HL-60/S4 treated with retinoic acid at 250 ng/mL for 4 days and 3 days (cell line): Measurements from ENCODE around the gene LKAAEAR1.
"Not testable (repeated sequence)": the region's sequence is repeated elsewhere in the genome, so short reads cannot be mapped to it uniquely, and the experiment has no call there.

Experiments used
- in situ Hi-C: fragments of 300-500 bp; cut with MboI; formaldehyde crosslinking; loops from 2 replicates; pipeline ENCODE4 v1.7.0; 2022; ENCODE audit warnings: low sequenced_read_pairs

LKAAEAR1 gene

DNA sequence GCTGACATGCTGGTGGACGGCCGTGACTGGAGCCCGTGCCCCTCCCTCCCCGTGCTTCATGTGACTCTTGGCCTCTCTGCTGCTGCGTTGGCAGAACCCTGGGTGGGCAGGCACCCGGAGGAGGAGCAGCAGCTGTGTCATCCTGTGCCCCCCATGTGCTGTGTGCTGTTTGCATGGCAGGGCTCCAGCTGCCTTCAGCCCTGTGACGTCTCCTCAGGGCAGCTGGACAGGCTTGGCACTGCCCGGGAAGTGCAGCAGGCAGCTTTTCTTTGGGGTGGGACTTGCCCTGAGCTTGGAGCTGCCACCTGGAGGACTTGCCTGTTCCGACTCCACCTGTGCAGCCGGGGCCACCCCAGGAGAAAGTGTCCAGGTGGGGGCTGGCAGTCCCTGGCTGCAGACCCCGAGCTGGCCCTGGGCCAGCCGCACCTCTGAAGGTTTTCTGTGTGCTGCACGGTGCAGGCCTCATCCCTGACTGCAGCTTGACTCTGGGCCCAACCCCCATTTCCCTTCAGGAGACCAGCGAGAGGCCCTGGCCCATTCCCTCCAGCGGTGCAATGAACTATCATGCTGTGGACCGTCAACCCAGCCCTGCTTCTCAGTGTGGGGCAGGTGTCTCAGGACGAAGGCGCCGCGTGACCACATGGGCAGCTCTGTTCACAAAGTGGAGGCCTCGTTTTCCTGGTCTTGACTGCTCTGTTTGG, 15.0 kb upstream of the LKAAEAR1 start:
- in situ Hi-C loops = no loop called here

DNA sequence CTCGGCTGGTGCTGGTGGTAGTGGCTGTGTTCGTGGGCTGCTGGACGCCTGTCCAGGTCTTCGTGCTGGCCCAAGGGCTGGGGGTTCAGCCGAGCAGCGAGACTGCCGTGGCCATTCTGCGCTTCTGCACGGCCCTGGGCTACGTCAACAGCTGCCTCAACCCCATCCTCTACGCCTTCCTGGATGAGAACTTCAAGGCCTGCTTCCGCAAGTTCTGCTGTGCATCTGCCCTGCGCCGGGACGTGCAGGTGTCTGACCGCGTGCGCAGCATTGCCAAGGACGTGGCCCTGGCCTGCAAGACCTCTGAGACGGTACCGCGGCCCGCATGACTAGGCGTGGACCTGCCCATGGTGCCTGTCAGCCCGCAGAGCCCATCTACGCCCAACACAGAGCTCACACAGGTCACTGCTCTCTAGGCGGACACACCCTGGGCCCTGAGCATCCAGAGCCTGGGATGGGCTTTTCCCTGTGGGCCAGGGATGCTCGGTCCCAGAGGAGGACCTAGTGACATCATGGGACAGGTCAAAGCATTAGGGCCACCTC, 14.3 kb upstream of the LKAAEAR1 start:
- in situ Hi-C loops = no loop called here

DNA sequence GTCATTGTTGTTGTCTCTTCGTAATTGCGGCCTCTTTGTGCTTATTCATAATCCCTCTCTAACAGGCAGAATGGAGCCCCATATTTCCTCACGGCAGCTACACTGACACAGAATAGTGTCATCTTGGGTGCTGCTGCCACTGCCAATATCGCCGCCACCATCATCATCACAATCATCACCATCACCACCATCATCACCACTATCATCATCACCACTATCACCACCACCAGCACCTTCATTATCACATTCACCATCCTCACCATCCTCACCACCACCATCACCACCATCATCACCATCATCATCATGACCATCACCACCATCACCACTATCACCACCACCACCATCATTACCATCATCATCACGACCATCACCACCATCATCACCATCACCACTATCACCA, 12.3 kb upstream of the LKAAEAR1 start:
- in situ Hi-C loops = no loop called here

DNA sequence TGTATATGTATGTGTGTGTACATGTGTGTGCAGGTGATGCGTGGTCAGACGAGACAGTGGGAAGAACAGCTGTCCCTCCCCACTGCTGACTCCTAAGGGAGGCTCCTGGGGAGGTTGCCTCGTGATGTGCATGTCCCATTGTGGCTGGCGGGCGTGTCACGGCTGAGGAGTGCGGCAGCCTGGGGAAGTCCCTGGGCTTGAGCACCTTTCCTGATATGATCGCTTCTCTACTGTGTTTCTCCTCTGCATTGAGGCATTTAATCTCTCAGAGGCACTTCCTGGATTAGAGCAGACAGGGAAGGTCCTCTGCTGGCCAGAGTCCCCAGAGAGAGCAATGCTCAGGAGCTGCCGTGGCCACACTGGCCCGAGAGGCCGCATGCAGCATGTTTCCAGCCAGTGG, 11.7 kb upstream of the LKAAEAR1 start:
- in situ Hi-C loops = no loop called here

DNA sequence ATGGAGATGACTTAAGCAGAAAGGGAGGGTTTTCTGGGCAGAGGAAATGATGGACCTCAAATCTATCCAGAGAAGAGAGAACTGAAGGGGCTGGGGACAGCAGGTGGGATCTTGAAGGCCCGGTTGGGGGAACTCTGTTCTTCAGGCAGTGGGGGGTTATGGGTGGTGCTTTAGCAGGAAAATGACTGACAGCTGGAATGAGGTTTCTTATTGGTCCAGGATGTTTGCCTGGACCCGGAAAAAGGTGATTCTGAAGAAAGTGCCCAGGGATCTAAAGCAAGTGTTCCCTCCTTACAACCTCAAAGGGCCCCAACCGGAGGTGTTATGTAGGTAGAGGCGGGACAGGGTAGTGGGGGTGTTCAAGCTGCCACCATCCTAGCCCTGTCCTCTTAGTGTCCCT, 11.3 kb upstream of the LKAAEAR1 start:
- in situ Hi-C loops = no loop called here

DNA sequence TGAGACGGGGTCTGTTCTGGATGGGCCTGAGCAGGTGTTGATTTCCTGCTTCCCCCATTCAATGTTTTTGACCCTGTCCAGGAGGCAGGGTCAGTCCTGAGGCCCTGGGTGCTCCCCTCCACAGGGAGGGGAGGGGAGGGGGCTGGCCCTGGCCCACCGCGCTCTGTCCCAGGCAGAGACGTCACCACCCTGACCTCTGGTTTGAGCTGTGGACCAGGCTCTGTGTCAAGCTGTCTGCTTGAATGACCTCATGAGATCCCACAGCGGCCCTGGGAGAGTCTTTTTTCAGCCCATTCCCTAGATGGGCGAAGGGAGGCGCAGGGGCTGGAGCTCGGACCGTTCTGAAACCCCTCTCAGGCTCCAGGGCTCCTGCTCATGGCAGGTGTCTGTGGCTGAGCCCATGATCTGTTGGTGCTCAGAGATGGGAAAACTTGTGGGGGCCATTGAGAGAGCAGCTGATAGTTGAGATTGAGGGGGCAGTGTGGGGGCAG, 8.9 kb upstream of the LKAAEAR1 start:
- in situ Hi-C loops = no loop called here

DNA sequence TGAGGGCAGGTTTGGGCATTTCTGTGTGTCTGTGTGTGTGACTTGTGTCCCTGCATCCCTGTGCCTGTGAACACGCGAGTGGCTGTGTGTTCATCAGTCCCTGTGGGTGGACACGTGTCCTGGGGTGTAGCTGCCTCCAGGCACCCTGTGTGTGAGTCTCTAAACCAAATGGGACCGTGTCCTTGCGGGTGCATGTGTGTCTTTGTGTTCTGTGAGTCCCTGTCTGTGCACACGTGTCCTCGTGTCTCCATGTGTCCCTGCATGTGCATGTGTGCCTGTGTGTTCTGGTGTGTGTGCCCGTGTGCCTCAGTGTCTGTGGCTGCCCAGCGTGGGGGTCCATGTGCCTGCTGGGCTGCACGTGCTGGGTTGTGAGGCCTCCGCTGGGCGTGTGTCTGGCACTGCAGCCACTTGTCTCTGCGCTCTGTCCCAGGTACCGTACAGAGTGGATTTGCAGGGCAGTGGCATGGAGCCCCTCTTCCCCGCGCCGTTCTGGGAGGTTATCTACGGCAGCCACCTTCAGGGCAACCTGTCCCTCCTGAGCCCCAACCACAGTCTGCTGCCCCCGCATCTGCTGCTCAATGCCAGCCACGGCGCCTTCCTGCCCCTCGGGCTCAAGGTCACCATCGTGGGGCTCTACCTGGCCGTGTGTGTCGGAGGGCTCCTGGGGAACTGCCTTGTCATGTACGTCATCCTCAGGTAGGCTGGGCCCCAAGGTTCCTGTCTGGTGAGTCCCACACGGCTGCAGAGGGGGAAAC, 8.2 kb upstream of the LKAAEAR1 start:
- in situ Hi-C loops = no loop called here

DNA sequence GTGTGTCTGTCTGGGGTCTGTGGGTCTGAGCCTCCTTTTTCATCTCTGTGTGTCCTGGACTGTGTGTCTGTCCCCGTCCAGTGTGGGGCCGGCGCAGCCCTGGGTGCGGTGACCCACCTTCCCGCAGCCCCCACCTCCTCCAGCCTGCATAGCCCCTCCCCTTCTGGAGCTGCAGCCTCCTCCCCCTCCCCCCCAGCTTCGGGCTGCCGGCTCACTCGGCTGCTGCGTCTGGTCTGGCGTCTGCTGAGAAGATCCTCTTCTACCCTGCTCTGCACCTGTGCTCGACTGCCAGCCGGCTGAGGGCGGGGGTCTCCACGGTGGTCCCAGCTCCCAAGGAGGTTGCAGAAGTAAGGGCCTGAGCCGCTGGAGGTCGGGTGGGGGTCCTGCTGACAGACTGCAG, 7.6 kb upstream of the LKAAEAR1 start:
- in situ Hi-C loops = no loop called here

DNA sequence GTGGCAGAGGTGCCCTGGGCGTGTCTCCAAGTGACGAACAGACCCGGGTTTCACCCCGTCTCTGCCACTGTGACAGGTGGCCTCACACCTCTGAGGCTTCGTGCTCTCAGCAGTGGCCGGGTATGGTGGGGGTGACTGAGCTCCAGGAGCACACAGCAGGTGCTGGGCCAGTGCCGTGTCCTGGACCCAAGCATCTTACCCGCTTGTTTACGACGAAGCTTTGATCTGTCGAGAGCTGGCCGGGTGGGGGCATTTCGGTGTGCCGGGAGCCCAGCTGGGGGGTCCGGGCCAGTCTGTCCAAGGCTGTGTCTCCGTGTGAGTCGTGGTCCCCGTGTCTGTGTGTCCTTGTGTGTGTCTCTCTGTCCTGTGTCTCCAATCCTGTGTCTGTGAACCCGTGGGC, 7.1 kb upstream of the LKAAEAR1 start:
- in situ Hi-C loops = no loop called here

DNA sequence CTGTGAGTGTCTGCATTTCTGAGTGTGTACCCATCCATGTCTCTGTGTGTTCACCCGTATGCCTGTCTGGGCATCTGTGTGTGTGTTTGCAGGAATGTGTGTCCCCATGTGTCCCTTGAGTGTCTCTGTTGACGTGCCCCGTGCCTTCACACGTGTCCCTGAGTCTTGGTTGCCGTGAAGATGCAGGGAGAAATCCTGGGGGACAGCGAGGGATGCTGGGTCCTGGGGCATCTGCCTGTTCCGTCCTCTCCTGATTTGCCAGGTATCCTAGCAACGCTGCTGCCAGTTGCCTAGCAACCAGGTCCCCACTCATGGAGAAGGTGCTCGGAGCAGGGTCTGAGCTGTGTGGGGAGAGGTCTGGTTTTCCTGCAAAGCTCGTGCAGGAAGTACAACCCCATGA, 6.0 kb upstream of the LKAAEAR1 start:
- in situ Hi-C loops = no loop called here

DNA sequence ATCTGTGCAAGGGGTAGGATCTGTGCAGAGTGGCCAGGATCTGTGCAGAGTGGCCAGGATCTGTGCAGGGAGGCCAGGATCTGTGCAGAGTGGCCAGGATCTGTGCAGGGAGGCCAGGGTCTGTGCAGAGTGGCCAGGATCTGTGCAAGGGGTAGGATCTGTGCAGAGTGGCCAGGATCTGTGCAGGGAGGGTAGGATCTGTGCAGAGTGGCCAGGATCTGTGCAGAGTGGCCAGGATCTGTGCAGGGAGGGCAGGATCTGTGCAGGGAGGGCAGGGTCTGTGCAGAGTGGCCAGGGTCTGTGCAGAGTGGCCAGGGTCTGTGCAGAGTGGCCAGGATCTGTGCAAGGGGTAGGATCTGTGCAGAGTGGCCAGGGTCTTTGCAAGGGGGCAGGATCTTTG, 4.4 kb upstream of the LKAAEAR1 start:
- in situ Hi-C loops = not testable (repeated sequence)

DNA sequence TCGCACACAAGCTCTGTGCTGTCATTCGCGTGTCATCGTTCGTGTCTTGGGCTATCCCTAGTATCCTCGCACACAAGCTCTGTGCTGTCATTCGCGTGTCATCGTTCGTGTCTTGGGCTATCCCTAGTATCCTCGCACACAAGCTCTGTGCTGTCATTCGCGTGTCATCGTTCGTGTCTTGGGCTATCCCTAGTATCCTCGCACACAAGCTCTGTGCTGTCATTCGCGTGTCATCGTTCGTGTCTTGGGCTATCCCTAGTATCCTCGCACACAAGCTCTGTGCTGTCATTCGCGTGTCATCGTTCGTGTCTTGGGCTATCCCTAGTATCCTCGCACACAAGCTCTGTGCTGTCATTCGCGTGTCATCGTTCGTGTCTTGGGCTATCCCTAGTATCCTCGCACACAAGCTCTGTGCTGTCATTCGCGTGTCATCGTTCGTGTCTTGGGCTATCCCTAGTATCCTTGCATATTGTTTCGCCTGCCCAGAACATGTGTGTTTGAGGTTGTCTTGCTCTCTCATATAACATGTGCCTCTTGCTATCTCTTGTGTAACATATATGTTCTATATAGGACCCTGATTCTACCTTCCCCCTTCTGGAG, 3.1 kb upstream of the LKAAEAR1 start:
- in situ Hi-C loops = not testable (repeated sequence)

DNA sequence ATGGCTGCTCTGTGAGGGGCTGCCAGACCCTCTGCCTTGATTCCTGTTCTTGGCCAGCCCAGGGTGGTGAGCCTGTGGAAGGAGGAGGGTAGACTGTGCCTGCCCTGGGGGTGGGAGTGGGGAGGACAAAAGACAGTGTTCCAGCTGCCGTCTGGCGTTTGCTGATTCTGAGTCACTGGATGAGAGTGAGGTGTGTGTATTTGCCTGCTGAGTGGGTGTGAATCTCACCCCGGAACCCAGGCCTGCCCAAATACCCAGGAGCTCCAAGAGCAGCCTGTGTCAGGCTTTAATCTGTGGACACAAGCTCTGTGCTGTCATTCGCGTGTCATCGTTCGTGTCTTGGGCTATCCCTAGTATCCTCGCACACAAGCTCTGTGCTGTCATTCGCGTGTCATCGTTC, 2.6 kb upstream of the LKAAEAR1 start:
- in situ Hi-C loops = no loop called here

DNA sequence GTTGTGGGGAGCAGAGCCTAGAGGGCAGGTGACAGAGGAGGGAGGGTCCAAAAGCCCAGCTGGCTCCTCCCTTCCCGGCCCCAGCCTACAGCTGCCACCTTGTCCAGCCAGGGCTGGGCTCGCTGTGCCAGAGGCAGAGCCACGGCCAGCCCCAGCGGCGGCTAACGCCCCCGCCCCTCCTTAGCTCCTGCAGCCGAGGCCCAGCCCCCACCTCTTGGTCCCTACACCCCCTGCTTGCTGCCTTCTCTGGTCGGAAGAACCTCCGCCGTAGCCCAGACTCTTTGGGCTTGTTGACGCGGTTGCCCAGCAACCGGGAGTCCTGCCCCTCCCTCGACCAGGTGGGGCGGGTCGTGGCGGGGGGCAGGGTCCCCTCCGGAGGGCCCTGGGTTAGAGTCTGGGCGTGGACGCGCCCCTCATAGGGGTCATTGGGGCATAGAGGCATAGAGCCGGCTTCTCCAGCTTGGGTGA, 521 bp upstream of the LKAAEAR1 start:
- in situ Hi-C loops = no loop called here

DNA sequence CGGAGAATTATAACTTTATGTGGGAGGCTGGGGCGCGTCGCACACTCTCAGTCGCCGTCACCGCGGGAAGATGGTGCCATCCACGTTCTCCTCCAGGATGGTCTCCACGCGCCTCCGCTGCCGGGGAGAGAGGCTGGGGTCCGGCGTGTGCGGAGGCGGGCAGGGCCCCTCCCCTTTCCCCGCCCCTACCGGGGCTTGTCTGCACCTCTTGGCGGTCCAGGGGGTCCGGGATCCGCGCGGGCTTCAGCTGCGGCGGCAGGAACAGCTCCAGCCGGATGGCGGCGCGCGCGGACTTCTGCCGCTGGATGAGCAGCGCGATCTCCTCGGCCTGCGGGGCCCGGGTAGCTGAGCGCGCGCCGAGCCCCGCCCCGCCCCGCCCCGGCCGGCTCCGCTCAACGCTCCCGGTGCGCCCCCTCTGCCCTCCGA, 807 bp downstream of the LKAAEAR1 start:
- in situ Hi-C loops = no loop called here

DNA sequence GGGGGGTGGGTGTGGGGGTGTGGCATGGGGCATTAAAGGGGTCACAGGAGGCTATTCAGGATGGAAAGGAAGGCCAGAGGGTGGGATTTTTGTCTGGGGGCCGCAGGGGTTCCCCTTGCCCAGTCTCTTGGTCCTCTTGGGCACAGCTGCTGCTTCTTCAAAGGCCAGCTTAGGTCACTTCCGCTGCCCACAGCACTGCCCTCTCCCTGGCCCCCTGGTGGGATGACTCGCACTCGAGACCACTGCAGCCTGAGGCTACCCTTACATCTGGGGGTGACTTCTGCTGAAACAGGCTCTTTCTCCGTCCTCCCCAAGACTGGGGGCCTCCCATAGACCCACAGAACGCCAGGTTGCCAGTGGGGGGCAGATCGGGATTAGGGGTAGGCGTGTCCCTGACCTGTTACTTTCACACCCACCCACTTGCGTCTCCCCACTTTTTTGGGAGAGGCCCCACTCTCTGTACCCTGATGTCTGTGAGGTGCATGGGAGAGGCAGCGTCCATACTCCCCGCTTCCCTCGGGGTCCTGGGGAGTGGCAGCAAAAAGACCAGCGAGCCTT, 1.3 kb downstream of the LKAAEAR1 start:
- in situ Hi-C loops = no loop called here

DNA sequence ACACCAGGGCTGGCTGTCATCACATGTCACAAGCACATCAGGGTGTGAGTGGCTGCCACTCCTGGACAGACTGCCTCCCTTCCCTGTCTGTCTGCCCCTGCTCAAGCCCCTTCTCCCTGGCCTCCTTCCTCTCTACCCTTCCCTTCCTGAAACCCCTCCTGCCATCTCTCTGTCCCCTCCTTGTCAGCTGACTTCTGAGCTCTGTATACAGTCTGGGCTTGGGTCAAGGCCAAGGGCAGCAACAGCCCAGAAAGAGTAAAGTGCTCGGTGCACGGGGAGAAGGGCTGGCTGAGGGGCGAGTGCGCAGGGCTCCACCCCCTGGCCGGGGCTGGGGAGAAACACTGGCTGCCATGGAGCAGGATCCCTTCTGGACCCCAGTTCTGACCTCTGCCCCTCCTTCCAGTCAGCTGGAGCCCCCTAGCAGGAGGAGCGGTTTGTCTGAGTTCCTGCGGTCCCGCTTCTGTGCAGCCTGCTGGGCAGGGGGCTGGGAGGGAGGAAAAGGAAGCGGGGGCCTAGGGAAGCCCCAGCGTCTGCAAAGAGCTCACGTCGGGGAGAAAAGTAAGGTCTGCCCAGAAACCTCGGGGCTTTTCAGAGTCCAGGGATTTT, 2.0 kb downstream of the LKAAEAR1 start:
- in situ Hi-C loops = no loop called here

DNA sequence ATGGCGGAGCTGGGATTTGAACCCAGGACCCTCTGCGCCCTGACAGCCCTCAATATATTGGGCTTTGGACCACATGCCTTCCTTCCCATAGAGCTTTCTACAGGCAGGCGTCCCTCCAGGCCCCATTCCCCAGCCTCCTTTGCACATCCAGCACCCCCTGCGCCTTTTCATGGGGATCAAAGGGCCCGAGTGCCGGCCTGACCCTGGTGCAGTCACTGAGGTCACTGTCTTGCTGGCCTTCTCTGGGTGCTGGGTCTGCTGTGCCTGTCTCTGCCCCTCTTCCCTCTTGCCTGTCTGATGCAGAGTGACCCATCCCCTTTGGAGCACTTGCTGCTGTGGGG, 2.6 kb downstream of the LKAAEAR1 start:
- in situ Hi-C loops = no loop called here

DNA sequence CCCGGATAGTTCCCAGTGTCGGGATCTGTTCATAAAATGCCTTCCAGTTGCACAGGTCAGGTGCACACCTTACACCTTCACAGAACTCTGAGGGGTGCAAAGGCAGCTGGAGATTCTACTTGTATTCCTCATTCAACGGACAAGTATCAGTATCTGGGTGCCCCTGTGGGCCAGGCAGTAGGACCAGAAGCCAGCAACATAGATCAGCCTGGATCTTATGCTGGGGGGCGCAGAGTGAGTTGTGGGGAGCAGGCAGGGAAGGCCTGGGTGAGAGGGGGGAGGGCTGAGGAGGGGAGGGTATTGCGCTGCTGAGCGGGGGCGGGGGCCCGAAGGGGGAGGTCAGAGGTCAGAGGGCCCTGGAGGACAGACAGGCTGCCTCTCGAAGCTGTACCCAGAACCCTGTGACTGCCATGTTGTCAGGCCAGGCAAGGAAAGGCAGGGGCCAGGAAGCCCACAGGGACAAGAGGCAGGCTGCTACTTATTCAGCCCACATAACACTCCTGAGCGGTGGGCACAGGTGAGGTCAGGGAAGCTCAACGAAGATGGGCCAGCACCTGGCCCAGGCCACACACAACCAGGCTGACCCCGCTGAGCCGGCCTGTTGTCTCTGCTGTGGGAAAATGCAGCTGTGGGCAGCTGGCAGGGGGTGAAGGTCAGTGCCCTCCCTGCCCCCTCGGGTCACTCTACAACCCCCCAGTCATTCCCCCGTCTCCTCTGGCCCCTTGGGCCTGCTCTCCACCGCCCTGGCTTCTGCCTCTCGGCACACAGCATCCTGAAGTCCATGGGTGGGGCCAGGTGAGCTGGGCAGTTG, 3.2 kb downstream of the LKAAEAR1 start:
- in situ Hi-C loops = no loop called here
